Measurements from ENCODE around the gene BSPH1. TPM values are rescaled to one million over a fixed set of nuclear protein-coding genes. Genes with fewer than 3 reads are reported as not detected.

The BSPH1 gene
- total RNA-seq, 1 donor from 2014 or later = not detected

DNA sequence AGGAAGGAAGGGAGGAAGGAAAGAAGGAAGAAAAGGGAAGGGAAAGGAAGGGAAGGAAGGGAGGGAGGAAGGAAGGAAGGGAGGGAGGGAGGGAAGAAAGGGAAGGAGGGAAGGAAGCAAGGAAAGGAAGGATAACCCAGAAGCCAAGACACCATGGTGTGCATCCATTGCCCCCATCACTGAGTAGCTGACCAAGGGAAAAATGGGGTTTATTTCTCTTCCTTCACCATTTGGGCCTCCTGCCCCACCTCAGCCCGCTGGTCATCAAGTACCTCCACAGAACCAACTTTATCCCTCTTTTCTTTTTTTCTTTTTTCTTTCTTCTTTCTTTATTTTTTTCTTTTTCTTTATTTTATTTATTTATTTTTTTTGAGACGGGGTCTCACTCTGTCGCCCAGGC lies 31.5 kb upstream of the BSPH1 start:
- no peak overlapping the region for H3K4me3 Mint-ChIP-seq
- H3K36me3 Mint-ChIP-seq = no peaks in the 10 kb centered on the region
- no peak overlapping the region for H3K27ac Mint-ChIP-seq
- H3K9me3 Mint-ChIP-seq = peaks cover 4% of the 10 kb centered on the region
- DNase-seq (ENCODE audit: low spot score in 2 of 2, unreplicated experiment in 2 of 2) = no peak
- peaks cover 71% of the 10 kb centered on the region for H3K27me3 Mint-ChIP-seq (ENCODE audit: low read depth)
- TF ChIP-seq, protein P1, sequence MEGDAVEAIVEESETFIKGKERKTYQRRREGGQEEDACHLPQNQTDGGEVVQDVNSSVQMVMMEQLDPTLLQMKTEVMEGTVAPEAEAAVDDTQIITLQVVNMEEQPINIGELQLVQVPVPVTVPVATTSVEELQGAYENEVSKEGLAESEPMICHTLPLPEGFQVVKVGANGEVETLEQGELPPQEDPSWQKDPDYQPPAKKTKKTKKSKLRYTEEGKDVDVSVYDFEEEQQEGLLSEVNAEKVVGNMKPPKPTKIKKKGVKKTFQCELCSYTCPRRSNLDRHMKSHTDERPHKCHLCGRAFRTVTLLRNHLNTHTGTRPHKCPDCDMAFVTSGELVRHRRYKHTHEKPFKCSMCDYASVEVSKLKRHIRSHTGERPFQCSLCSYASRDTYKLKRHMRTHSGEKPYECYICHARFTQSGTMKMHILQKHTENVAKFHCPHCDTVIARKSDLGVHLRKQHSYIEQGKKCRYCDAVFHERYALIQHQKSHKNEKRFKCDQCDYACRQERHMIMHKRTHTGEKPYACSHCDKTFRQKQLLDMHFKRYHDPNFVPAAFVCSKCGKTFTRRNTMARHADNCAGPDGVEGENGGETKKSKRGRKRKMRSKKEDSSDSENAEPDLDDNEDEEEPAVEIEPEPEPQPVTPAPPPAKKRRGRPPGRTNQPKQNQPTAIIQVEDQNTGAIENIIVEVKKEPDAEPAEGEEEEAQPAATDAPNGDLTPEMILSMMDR (IDR thresholded peaks at IDR 0.05; ENCODE audit: unreplicated experiment) = no peak
- H3K4me1 Mint-ChIP-seq = no peaks in the 10 kb centered on the region

DNA sequence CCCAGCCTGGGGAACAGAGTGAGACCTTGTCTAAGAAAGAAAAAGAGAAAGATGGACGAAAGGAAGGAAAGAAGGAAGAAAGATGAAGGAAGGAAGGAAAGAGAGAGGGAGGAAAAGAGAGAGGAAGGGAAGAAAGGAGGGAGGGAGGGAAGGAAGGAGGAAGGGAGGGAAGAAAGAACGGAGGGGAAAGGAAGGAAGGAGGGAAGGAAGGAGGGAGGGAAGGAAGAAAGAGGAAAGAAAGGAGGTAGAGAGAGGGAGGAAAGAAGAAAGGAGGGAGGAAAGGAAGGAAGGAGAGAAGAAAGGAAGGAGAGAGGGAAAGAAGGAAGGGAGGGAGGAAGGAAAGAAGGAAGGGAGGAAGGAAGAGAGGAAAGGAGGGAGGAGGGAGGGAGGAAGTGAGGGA lies 31.0 kb upstream of the BSPH1 start:
- no peaks in the 10 kb centered on the region for H3K36me3 Mint-ChIP-seq
- no peaks in the 10 kb centered on the region for H3K4me1 Mint-ChIP-seq
- H3K4me3 Mint-ChIP-seq = no peak overlapping the region
- no peak for DNase-seq (ENCODE audit: low spot score in 2 of 2, unreplicated experiment in 2 of 2)
- H3K27me3 Mint-ChIP-seq (ENCODE audit: low read depth) = peaks cover 75% of the 10 kb centered on the region
- H3K27ac Mint-ChIP-seq = no peak overlapping the region
- H3K9me3 Mint-ChIP-seq = peaks cover 4% of the 10 kb centered on the region
- TF ChIP-seq, protein P1 (IDR thresholded peaks at IDR 0.05; ENCODE audit: unreplicated experiment) = no peak

GRCh38 chr19:48020686-48021085 lies 28.7 kb upstream of the BSPH1 start:
- H3K27me3 Mint-ChIP-seq (ENCODE audit: low read depth) = peaks cover 76% of the 10 kb centered on the region
- no peak overlapping the region for H3K27ac Mint-ChIP-seq
- no peaks in the 10 kb centered on the region for H3K4me1 Mint-ChIP-seq
- H3K9me3 Mint-ChIP-seq = no peaks in the 10 kb centered on the region
- H3K36me3 Mint-ChIP-seq = no peaks in the 10 kb centered on the region
- TF ChIP-seq, protein P1 (IDR thresholded peaks at IDR 0.05; ENCODE audit: unreplicated experiment) = no peak
- no peak overlapping the region for H3K4me3 Mint-ChIP-seq
- no peak for DNase-seq (ENCODE audit: low spot score in 2 of 2, unreplicated experiment in 2 of 2)

- peaks cover 11% of the 10 kb centered on the region for H3K27me3 Mint-ChIP-seq (ENCODE audit: low read depth)
- peaks cover 16% of the 10 kb centered on the region for H3K9me3 Mint-ChIP-seq
- H3K27ac Mint-ChIP-seq = no peak overlapping the region
- TF ChIP-seq, protein P1 (IDR thresholded peaks at IDR 0.05; ENCODE audit: unreplicated experiment) = no peak
- H3K4me3 Mint-ChIP-seq = no peak overlapping the region
- H3K4me1 Mint-ChIP-seq = no peaks in the 10 kb centered on the region
- no peak for DNase-seq (ENCODE audit: low spot score in 2 of 2, unreplicated experiment in 2 of 2)
- no peaks in the 10 kb centered on the region for H3K36me3 Mint-ChIP-seq
These were observed 19.2 kb upstream of the BSPH1 start for GRCh38 chr19:48010932-48011758.

GRCh38 chr19:48006762-48007161 lies 14.8 kb upstream of the BSPH1 start:
- Mint-ChIP-seq H3K27ac (no peak overlapping the region), H3K9me3 (peaks cover 16% of the 10 kb centered on the region), H3K36me3 (no peaks in the 10 kb centered on the region), H3K4me3 (no peak overlapping the region), H3K4me1 (no peaks in the 10 kb centered on the region), H3K27me3 (ENCODE audit: low read depth) (peaks cover 5% of the 10 kb centered on the region)
- TF ChIP-seq, protein P1 (IDR thresholded peaks at IDR 0.05; ENCODE audit: unreplicated experiment) = no peak
- no peak for DNase-seq (ENCODE audit: low spot score in 2 of 2, unreplicated experiment in 2 of 2)

Data from mesothelial cell of epicardium (in vitro differentiated cells).